Left ventricle myocardium inferior (tissue), 1 donor: ENCODE data around the gene HEXD. TPM values are rescaled to one million over a fixed set of nuclear protein-coding genes. Genes with fewer than 3 reads are reported as not detected.

Source experiments
- DNase-seq: peaks from one replicate; pipeline ENCODE4 v3.0.0-alpha.2; 2020
- H3K27ac ChIP-seq: fragments of 200-600 bp; replicated peaks from 2 replicates; pipeline ENCODE4 v1.8.0; 2021
- H3K27me3 ChIP-seq: fragments of 200-600 bp; 2 replicates; pipeline ENCODE4 v1.8.0; 2021; ENCODE audit warnings: low read depth
- H3K36me3 ChIP-seq: fragments of 200-600 bp; 2 replicates; pipeline ENCODE4 v1.8.0; 2021
- H3K4me1 ChIP-seq: fragments of 200-600 bp; 2 replicates; pipeline ENCODE4 v1.8.0; 2021
- H3K4me3 ChIP-seq: fragments of 200-600 bp; 2 replicates; pipeline ENCODE4 v1.8.0; 2021; ENCODE audit warnings: mild to moderate bottlenecking, moderate library complexity
- H3K9me3 ChIP-seq: fragments of 200-600 bp; replicated peaks from 2 replicates; pipeline ENCODE4 v1.8.0; 2021
- intact Hi-C: fragments of 100-400 bp; cut with micrococcal nuclease; formaldehyde crosslinking; loops from one replicate; pipeline ENCODE4 v1.11.0; 2022
- total RNA-seq: library from RNA; stranded (reverse); fragmentation: NEBNext Ultra II Directional; extraction: Animal tissue kit (Norgen Biotek cat#: 25700); gene quantifications from one replicate; pipeline ENCODE4 v1.2.1, GENCODE V29; 2021
- TF ChIP-seq, protein P1 (sequence below): fragments of 200-600 bp; IDR thresholded peaks from 2 replicates; pipeline ENCODE4 v1.8.0; 2021; ENCODE audit warnings: antibody characterized with exemption, mild to moderate bottlenecking, borderline replicate concordance
- donor health status: DM: no; HTN: yes; CAD: no; lungs with severe emphysema.

The HEXD gene
- total RNA-seq, 1 donor from 2014 or later: 14.1 TPM

GRCh38 chr17:82437325-82437668, 19.1 kb downstream of the HEXD start:
- no peak overlapping the region for H3K4me3 ChIP-seq
- H3K27me3 ChIP-seq: no peaks in the 10 kb centered on the region
- intact Hi-C loops: no loop called here
- H3K36me3 ChIP-seq: peaks cover 21% of the 10 kb centered on the region
- no peaks in the 10 kb centered on the region for H3K9me3 ChIP-seq
- no peaks in the 10 kb centered on the region for H3K4me1 ChIP-seq
- TF ChIP-seq, protein P1, sequence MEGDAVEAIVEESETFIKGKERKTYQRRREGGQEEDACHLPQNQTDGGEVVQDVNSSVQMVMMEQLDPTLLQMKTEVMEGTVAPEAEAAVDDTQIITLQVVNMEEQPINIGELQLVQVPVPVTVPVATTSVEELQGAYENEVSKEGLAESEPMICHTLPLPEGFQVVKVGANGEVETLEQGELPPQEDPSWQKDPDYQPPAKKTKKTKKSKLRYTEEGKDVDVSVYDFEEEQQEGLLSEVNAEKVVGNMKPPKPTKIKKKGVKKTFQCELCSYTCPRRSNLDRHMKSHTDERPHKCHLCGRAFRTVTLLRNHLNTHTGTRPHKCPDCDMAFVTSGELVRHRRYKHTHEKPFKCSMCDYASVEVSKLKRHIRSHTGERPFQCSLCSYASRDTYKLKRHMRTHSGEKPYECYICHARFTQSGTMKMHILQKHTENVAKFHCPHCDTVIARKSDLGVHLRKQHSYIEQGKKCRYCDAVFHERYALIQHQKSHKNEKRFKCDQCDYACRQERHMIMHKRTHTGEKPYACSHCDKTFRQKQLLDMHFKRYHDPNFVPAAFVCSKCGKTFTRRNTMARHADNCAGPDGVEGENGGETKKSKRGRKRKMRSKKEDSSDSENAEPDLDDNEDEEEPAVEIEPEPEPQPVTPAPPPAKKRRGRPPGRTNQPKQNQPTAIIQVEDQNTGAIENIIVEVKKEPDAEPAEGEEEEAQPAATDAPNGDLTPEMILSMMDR: no peak
- no peak for DNase-seq
- no peak overlapping the region for H3K27ac ChIP-seq

GRCh38 chr17:82438401-82439193, 20.4 kb downstream of the HEXD start:
- Histone ChIP-seq H3K9me3 (no peaks in the 10 kb centered on the region), H3K27me3 (no peaks in the 10 kb centered on the region), H3K4me1 (no peaks in the 10 kb centered on the region), H3K27ac (no peak overlapping the region), H3K4me3 (no peak overlapping the region), H3K36me3 (peaks cover 29% of the 10 kb centered on the region)
- TF ChIP-seq, protein P1: no peak
- intact Hi-C loops: no loop called here
- no peak for DNase-seq

DNA sequence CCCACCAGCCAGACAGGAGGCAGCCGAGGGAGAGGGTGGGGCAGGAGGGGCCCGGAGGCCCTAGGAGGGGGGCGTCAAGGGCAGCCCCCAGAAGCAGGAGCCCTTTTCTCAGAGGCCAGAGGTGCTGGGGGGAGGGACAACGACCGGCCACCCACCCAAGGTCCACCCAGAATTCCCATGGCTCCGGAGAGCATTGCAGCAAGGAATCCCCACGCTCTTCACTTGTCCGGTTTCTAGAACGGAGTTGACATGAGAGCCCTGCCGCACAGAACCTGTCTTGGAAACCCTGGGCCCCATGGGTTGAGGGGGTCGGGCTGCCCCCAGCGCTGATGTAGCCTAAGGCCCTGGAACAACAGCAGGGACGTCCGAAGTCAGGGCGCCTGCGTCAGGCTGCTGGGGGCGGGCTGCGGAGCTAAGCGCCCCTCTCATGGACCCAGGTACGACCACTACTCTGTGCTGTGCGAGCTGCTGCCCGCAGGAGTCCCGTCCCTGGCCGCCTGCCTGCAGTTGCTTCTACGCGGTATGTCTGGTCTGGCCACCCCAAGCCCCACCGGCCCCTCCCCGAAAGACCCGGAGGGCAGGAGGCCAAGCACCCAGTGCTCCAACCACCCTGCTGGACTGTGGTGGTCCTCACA, 21.2 kb downstream of the HEXD start:
- TF ChIP-seq, protein P1: no peak
- intact Hi-C loops: no loop called here
- Histone ChIP-seq H3K27me3 (no peaks in the 10 kb centered on the region), H3K36me3 (peaks cover 35% of the 10 kb centered on the region), H3K9me3 (no peaks in the 10 kb centered on the region), H3K4me1 (no peaks in the 10 kb centered on the region), H3K4me3 (no peak overlapping the region), H3K27ac (no peak overlapping the region)
- DNase-seq: no peak

- Histone ChIP-seq H3K9me3 (no peaks in the 10 kb centered on the region), H3K27ac (no peak overlapping the region)
- intact Hi-C loops: no loop called here
These were observed 21.8 kb downstream of the HEXD start for GRCh38 chr17:82439829-82440365.

DNA sequence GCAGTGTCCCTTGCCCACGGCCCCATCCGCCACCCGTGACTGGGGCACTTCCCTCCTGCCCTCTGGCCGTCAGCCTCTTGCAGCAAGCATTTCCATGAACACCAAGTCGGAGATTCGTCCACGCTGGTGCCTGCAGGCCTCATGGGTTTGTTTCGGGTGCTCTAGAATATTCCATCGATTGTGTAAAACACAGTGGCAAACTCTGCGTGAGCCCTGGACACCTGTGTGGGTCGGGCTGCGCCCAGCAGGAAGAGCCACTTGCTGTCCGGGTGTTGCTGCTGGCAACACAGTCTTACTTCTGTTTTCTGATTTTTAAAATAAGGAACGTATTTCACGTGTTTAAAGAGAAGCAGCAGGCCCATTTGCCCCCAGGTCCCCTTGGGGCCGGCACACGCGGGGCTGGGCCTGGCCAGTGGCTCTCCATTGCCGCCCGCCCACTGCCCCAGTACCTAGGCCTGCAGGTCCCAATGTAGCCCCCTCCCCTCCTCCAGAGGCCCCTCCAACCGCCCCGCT, 22.4 kb downstream of the HEXD start:
- Histone ChIP-seq H3K27me3 (no peaks in the 10 kb centered on the region), H3K9me3 (no peaks in the 10 kb centered on the region), H3K4me3 (no peak overlapping the region), H3K27ac (no peak overlapping the region), H3K4me1 (peaks cover 6% of the 10 kb centered on the region), H3K36me3 (peaks cover 41% of the 10 kb centered on the region)
- intact Hi-C loops: no loop called here
- DNase-seq: no peak
- TF ChIP-seq, protein P1: no peak

More at GRCh38 chr17:82439829-82440365, 21.8 kb downstream of the HEXD start:
- H3K4me3 ChIP-seq: no peak overlapping the region
- H3K36me3 ChIP-seq: peaks cover 38% of the 10 kb centered on the region
- H3K4me1 ChIP-seq: no peaks in the 10 kb centered on the region
- H3K27me3 ChIP-seq: no peaks in the 10 kb centered on the region
- no peak for DNase-seq
- TF ChIP-seq, protein P1: no peak
